DND-41 (cell line): ENCODE results near the gene UACA.

Experiments
- ATAC-seq: fragments of 200-7000 bp; cut with Tn5 transposase; 3 replicates; pipeline ENCODE4 v1.9.1; 2021; ENCODE audit warnings: low read depth; ENCODE audit not compliant: insufficient read depth
- DNase-seq: peaks from one replicate; pipeline ENCODE4 v3.0.0-alpha.2; 2020
- H2AFZ ChIP-seq: 2 replicates; pipeline ENCODE4 v1.6.0; 2012; ENCODE audit warnings: low read depth, low read length
- H3K27ac ChIP-seq: 2 replicates; pipeline ENCODE4 v1.5.1; 2012; ENCODE audit warnings: low read length, inconsistent platforms
- H3K27me3 ChIP-seq: fragments of 200-600 bp; sonication (generic); 2 replicates; pipeline ENCODE4 v1.6.0; 2012; ENCODE audit warnings: low read length, mild to moderate bottlenecking, inconsistent platforms; ENCODE audit not compliant: insufficient read depth, poor library complexity
- H3K36me3 ChIP-seq: 2 replicates; pipeline ENCODE4 v1.5.1; 2012; ENCODE audit warnings: low read length, inconsistent platforms; ENCODE audit not compliant: insufficient read depth
- H3K4me1 ChIP-seq: 2 replicates; pipeline ENCODE4 v1.5.1; 2012; ENCODE audit warnings: mild to moderate bottlenecking, low read length; ENCODE audit not compliant: insufficient read depth
- H3K4me2 ChIP-seq: 2 replicates; pipeline ENCODE4 v1.6.0; 2012; ENCODE audit warnings: mild to moderate bottlenecking, moderate library complexity, low read length, inconsistent platforms; ENCODE audit not compliant: insufficient read depth
- H3K4me3 ChIP-seq, 2 experiments: fragments of 200-600 bp in 1 of 2; shearing (Covaris generic) in 1 of 2; 2 replicates each; pipeline ENCODE4 v1.5.1; 2012 to 2016; ENCODE audit warnings: inconsistent platforms in 2 of 2, low read length in 2 of 2, mild to moderate bottlenecking in 2 of 2, low read depth in 1 of 2, moderate library complexity in 1 of 2
- H3K79me2 ChIP-seq: 2 replicates; pipeline ENCODE4 v1.6.0; 2012; ENCODE audit warnings: low read length, inconsistent platforms; ENCODE audit not compliant: insufficient read depth
- H3K9ac ChIP-seq: 2 replicates; pipeline ENCODE4 v1.6.0; 2012; ENCODE audit warnings: low read depth, mild to moderate bottlenecking, inconsistent platforms, low read length, moderate library complexity
- H3K9me3 ChIP-seq: 2 replicates; pipeline ENCODE4 v1.5.1; 2012; ENCODE audit warnings: low read length, moderate library complexity, mild to moderate bottlenecking, inconsistent platforms; ENCODE audit not compliant: insufficient read depth, severe bottlenecking
- H4K20me1 ChIP-seq: 2 replicates; pipeline ENCODE4 v1.6.0; 2012; ENCODE audit warnings: low read length; ENCODE audit not compliant: insufficient read depth
- EZH2 ChIP-seq: IDR thresholded peaks from 3 replicates; pipeline ENCODE4 v1.6.1; 2012; ENCODE audit warnings: borderline replicate concordance, low read depth, mild to moderate bottlenecking, moderate library complexity, low read length, inconsistent platforms; ENCODE audit not compliant: severe bottlenecking
- TF ChIP-seq, protein P1 (sequence below): IDR thresholded peaks from 2 replicates; pipeline ENCODE4 v1.5.1; 2012; ENCODE audit warnings: borderline replicate concordance, low read length, moderate library complexity, mild to moderate bottlenecking; ENCODE audit not compliant: poor library complexity, severe bottlenecking; ENCODE audit errors: extremely low read depth

UACA gene

DNA sequence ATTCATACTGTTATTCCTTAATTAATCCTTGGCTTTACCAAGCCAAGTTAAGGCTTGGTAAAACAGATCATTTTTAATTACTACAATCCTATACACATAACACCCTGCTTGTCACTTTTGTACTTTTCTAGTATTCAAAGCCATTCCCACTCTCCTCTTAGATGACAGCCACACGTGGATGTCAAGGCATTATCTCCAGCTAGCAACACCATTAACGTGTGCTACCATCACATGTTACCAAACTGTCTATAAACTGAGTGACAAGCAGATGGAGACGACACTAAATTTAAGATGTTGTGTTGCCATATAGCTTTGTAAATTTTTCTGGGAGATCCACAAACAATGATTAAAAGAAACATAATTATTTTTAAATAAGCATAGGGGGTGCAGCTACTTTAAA, 103.7 kb downstream of the UACA start:
- Histone ChIP-seq H3K9me3 (no peaks in the 10 kb centered on the region), H3K4me3 (no peak overlapping the region), H3K79me2 (no peaks in the 10 kb centered on the region), H3K27ac (no peak overlapping the region), H3K4me2 (no peak overlapping the region), H3K4me1 (no peaks in the 10 kb centered on the region; the same call in 1 of the 2 replicates), H3K9ac (no peak overlapping the region), H3K36me3 (no peaks in the 10 kb centered on the region), H3K27me3 (no peaks in the 10 kb centered on the region), H4K20me1 (no peaks in the 10 kb centered on the region), H2AFZ (no peak overlapping the region)
- no peak for ATAC-seq
- DNase-seq = no peak
- no peak for TF ChIP-seq EZH2
- TF ChIP-seq, protein P1, sequence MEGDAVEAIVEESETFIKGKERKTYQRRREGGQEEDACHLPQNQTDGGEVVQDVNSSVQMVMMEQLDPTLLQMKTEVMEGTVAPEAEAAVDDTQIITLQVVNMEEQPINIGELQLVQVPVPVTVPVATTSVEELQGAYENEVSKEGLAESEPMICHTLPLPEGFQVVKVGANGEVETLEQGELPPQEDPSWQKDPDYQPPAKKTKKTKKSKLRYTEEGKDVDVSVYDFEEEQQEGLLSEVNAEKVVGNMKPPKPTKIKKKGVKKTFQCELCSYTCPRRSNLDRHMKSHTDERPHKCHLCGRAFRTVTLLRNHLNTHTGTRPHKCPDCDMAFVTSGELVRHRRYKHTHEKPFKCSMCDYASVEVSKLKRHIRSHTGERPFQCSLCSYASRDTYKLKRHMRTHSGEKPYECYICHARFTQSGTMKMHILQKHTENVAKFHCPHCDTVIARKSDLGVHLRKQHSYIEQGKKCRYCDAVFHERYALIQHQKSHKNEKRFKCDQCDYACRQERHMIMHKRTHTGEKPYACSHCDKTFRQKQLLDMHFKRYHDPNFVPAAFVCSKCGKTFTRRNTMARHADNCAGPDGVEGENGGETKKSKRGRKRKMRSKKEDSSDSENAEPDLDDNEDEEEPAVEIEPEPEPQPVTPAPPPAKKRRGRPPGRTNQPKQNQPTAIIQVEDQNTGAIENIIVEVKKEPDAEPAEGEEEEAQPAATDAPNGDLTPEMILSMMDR = no peak

DNA sequence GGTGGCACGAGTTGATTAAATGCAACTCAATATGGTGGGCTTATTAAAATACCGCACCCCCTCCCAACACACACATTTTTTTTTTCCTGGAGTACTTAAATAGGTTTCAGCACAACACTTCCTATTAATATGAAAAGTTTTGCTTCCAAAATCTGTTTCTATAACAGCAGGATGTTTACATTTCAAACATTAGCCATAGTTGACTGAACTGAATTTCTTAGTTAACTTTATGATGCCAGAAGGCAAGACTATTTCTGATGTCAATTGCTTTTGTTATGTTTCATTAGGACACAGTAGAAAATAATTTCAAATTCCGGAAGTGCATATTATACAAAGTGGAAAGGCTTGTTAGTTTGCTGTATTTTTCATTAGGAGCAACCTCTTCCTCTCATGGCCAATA, 104.7 kb downstream of the UACA start:
- Histone ChIP-seq H3K9ac (no peak overlapping the region), H3K27ac (no peak overlapping the region)

DNA sequence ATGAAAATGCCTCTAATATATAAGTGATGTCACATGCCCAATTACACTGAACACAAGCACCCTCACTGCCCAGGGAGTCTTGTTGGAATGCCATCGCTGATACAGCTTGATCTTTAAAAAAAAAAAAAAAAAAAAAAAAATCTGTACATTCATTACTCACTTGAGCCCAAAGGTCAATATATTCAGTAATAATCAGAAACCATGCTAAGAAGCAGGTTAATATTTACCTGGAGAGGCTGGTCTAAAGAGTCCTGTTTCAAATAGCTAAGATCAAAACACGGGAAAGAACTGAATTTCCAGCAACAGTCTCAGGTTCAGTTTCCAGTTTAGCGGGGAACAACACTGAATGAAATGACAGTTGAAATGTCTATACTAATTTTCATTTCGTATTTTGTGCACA, 109.9 kb downstream of the UACA start:
- Histone ChIP-seq H3K36me3 (no peaks in the 10 kb centered on the region), H3K27ac (no peak overlapping the region)
- no peak for DNase-seq

More for the DNA sequence above, 104.7 kb downstream of the UACA start:
- Histone ChIP-seq H3K4me1 (no peaks in the 10 kb centered on the region; the same call in 1 of the 2 replicates), H3K79me2 (no peaks in the 10 kb centered on the region), H3K36me3 (no peaks in the 10 kb centered on the region), H2AFZ (no peak overlapping the region), H3K4me2 (no peak overlapping the region), H4K20me1 (no peaks in the 10 kb centered on the region), H3K27me3 (no peaks in the 10 kb centered on the region), H3K4me3 (no peak overlapping the region), H3K9me3 (no peaks in the 10 kb centered on the region)
- ATAC-seq = no peak
- TF ChIP-seq, protein P1 = no peak
- TF ChIP-seq EZH2 = no peak
- DNase-seq = no peak

More for the DNA sequence above, 109.9 kb downstream of the UACA start:
- H3K4me2 ChIP-seq = no peak overlapping the region
- H3K9me3 ChIP-seq = no peaks in the 10 kb centered on the region
- H3K9ac ChIP-seq = no peak overlapping the region
- H3K27me3 ChIP-seq = no peaks in the 10 kb centered on the region
- no peak overlapping the region for H2AFZ ChIP-seq
- H4K20me1 ChIP-seq = no peaks in the 10 kb centered on the region
- no peak overlapping the region for H3K4me3 ChIP-seq
- no peaks in the 10 kb centered on the region for H3K4me1 ChIP-seq
- H3K79me2 ChIP-seq = no peaks in the 10 kb centered on the region
- TF ChIP-seq, protein P1 = no peak
- TF ChIP-seq EZH2 = no peak
- no peak for ATAC-seq
